SHP77 treated with DMSO at 0.1 percent for 48 hours (cell line): Measurements from ENCODE around the gene F13A1.

ENCODE experiments used
- DNase-seq: peaks from one replicate; lab custom pipeline; 2025; lab: John Stamatoyannopoulos, UW

The F13A1 gene

DNA sequence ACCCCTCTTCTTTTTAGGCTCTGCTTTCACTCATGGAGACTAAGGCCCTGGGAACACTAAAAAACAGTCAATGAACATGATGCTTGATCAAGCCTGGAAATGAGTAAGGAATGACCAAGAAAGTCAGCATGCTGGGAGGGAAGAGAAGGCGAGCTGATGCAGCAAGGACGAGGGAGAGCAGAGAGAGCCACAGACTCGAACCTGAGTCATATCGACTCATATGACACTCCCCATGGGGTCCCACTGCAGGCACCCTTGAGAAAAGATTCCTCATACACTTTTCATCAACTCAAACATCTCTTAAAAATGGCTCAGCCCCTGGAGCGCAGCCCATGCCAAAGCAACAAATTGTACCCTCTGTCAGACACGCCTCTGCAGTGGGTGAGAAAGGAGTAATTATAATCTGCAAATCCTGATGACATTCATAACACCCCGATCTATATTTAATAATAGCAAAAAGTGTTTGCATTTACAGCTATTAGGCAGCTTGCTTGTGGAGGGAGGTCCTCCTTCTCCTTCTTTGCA, 127.2 kb downstream of the F13A1 start:
- DNase-seq, result no peak

DNA sequence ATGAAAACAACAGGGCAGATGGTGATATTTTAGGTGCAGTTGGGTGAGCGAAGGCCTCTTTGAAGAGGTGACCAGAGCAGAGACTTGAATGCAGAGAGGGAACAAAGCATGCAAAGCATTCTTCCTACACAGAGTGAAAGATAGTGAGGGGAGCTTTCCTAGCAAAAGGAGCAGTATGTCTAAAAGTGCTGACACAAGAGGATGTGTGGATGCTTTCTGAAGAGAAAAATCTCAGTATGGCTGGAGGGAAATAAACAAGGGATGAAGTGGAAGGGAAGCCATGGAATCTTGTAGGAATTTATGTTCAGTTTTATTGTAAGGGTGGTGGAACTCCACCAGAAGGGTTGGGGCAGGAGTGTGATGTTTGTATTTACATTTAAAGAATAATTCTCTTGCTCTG, 128.6 kb downstream of the F13A1 start:
- DNase-seq, result no peak

DNA sequence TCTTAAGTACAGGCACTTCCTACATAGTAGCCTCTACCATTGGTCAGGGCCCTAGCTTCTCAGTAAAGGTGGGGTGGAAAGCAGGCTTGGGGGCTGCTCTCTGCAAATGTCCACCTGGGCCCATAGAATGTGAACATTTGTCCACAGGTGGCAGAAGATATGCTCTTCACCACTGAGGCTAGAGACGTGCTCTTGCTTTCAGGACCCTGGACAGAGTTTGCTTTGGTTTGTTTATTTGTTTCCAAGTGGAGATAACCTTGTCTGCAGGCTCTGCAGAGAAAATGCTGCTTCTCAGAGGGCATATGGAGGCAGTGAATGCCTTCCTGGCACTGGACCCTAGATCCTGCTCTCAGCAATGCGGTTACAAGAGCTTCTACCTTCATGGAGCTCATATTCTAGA, 129.0 kb downstream of the F13A1 start:
- no peak for DNase-seq

DNA sequence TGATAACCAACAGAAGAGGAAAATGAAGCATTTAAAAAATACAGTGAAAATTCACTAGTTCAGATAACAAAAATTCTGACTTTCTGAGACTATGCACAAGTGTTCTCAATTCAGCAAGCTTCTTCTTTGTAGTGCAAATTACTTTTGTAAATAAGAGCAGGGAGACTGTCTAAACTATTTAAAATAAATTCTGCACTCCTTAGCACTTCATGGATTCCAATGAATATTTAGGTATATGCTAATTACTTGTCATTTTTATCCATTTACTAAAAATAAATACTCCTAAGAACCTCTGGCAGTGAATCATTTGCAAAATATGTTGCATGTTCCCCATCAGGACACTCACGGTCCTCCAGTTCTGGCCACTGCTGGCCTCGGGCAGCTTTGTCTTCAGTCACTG, 139.8 kb downstream of the F13A1 start:
- no peak for DNase-seq

DNA sequence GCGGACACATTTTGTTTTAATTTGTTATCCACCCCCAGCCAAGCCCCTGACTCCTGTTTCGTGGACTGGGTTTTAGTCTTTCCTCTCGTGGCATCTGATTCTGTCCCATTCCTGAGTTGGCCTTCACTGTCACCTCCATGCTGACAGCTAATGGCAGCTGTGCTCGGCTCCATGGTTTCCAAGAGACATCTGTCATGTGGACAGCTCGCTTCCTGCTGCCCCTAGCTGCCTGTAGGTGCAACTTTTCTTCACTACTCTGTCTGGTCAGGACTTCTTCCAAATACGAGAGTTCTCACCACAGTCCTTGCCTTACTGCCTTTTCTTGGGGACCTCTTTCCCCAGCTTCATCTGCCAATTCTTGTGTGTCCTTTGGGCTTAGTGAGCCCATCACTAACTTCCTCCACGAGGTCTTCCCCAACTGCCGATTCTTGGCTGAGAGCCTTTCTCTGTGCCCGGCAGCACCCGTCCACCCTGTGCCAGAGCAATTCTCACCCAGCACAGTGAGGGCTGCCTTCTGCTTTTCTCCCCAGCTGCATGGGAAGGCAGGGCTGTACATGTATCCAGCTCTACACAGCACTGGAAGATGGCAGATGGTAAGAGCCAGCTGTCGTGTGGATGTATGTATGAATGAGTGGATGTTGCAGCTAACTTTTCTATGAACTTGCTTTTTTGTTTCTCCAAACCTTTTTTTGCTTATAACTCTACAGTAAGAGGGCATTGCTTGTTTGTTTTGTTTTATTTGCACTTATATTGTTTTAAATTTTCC, 140.4 kb downstream of the F13A1 start:
- no peak for DNase-seq

DNA sequence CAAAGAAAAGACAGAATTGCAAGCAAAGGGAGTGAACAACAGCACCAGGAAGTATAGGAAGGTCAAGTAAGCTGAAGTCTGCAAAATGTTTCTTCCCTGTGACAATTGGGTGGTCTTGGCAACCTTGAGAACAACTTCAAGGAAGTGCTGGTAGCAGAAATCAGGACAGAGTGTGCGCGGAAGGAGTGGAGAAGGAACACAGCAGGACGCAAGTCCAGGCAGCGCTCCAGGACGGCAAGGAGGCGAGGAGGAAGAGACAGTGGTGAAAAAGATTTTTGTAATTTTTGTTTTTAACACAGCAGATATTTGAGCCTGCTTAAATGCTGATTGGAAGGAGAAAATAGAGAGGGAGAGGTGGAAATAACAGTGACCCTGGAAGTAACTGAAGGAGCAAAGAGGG, 141.7 kb downstream of the F13A1 start:
- DNase-seq, result no peak

DNA sequence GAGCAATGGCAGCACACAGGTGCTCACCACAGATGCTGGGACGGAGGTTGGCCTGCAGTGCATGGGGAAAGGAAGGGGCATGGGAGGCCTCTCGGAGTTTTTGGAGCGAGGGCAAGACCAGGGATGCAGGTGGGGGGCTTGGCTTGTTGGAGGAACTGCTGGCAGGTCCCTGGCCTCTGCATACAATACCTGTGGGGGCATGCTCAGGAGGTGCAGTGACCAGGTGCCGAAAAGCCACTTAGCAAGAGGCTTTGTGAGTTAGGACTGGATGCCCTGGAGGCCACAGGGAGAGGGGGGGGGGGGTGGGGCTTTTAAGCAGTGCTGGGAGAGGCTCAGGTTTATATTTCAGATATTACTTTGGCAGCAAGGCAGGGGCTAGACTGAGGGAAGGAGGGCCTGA, 142.7 kb downstream of the F13A1 start:
- no peak for DNase-seq

DNA sequence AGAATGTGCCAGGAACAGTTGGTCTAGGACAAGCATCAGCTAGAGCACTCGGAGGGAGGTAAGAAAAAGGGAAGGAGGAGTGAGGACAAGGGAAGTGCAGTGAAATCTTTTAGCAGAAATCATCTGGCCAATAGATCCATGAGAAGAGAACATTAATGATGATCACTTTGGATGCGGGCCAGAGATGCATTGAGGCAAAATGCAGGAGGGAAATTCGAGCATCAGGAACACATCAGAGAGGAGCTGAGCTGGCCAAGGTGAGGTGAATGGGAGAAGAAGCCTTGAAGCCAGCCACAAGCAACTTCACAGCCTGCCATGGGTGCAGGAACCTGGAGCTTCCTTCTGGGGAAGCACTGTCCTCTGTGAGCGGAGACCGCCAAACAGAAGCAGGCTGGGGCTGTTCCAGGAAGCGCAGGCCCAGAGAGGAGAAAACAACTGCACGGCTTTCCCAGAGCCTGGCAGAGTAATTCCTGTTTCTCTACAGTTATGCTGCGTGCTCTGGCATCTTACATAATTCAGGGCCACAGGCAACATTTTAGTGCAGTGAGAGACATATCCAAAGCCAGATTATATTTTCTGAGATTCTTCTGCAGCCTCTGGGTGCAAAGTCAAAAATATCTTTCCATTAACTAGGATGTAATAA, 143.8 kb downstream of the F13A1 start:
- DNase-seq, result no peak

DNA sequence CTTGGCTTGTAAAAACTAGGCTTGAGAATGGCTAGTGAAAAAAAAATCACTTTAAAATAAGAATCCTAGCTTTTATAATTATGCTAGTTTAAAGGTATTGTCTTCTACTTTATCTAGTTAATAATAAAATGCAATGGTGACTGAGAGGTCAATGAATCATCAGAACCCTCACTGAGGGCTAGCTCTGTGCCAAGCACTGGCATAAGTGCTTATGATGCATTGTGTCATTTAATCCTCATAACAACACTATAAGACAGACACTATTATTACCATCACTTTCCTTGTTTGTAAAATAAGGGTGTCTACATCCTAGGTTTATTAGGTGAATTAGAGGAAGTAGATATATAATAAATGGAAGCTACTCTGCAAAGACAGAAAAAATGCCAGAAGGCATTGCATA, 144.3 kb downstream of the F13A1 start:
- no peak for DNase-seq

DNA sequence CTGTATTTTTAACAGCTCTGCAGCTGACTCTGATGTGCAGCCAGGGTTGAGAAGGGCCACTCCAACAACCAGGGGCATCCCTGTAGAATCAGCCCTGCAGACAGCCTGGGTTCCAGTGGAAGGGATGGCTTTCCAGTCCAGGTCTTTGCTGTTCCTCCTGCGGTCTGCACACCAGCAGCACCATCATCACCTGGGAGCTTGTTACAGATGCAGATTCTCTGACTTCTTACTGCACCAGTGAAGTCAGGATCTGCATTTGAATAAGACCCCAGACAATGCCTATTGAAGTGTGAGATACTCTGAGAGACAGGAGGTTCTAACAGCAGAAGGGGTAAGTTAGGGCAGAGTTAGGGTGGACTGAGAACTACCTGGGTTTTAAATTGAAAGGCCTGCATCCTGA, 151.3 kb downstream of the F13A1 start:
- DNase-seq, result no peak

DNA sequence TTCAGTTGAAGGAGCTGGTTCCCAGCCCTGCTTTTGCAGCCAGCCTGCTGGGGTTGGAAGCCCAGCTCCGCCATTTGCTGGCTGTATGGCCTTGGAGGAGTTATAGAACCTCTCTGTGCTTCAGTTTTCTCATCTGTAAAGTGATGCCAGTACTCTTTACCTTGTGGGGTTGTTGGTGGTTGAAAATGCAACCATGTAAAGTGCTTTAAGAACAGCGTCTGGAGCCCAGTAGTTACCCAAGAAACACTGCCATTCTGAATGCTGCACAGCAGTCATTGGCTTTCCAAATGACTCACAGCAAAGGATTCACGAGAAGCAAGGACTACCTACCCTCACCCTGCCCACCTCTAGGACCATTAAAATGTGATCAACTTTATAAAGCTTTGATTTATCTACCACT, 154.4 kb downstream of the F13A1 start:
- no peak for DNase-seq

DNA sequence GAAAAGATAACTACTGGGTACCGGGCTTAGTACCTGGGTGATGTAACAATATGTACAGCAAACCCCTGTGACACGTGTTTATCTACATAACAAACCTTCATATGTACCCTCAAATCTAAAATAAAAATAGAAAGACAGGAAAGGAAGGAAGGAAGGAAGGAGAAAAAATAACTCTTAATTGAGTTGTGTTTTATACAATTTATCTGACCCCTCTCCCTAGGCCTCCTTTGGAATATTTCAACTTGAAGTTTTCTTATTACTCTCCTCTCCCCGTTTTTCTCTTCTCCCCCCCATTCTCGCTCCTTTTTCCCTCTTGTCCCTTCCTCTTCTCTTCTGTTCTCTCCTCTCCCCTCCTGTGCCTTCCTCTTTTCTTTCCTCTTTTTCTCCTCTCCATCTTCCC, 156.1 kb downstream of the F13A1 start:
- no peak for DNase-seq

DNA sequence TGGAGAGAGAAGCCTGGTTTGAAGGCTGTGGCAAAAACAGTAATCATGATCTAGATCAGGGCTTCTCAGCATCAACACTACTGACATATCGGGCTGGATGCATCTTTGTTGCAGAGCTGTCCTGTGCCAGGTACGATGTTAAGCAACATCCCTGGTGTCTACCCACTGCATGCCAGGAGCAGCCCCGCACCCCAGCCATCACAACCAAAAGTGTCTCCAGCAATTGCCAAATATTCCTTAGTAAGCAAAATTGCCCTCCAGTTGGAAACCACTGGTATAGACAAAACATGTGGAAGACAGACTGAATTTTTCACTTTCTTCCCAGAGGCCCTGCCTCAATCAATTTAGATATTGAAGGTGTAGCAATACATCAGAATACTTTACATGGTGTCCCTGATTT, 166.1 kb downstream of the F13A1 start:
- DNase-seq, result no peak

DNA sequence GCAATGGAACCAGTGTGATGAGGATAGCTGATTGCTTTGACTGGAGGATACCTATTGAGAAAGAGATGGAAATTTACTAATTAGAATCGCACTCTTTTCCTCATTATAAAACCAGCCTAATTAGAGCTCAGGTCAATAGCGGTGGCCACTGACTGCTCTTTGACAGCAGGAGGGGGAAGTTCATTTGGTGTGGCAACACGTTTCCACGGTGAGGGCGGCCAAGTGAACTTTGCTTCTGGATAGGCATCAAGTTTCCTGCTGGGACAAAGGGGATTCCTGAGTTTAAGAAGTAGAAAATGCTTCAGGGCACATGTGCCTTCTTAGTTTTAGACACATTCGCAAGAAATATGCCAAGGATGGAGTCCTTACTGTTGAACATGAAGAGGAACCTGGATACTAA, 168.4 kb downstream of the F13A1 start:
- DNase-seq, result no peak

DNA sequence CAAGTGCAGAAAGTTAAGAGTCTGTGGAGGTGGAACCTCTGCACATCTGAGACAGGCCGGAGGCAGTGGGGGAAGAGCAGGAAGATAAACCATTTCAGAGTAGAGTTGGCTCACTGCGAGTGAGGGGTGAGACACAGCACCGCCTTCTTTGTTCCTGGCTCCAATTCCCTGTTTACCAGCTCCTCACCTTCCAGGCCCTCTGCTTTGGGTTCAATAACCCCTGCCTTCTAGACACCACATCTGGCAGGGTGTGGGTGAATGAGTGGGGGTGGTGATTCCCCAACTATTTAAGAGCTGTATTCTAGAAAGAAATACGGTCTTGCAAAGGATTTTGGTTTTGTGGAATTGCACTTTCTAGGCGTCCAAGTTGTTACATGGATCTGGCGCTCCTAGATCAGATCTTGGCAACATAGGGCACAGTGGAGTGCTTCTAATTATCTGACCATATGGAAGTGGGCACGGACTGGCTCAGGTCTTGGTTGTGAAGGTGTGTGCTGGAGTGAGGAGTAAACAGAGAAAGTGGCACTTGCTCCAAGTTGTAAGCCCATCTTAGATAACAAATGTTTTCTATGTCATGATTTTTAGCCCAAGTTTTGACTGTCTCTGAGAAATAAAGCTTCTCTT, 172.2 kb downstream of the F13A1 start:
- no peak for DNase-seq

DNA sequence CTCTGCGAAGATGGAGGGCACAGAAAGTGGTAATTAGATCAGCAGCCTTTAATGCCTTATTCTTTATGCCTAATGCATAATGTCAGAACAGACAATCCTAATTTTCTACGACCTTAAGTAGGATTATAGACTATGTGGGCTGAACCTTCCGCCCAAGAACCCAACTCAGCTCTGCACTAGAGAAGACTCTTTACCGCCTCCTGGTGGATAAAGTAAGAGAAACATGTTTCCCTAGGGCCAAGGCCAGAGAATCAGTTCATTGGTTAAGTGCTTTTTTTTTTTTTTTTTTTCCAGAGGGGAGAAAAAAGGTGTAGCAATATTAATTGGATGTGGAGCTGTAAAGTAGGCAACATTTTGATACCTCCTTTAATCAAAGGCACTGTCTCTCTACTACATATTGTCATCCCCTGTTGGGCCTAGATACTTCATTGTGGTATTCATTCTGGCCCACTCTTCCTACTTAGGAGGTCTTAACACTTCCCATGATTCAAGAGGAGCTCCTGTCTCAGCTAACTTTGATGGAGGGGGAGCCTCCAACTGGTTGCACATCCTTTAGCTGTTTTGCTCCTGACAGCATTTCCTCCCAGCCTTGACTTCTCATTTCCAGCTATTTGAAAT, 188.9 kb downstream of the F13A1 start:
- no peak for DNase-seq

DNA sequence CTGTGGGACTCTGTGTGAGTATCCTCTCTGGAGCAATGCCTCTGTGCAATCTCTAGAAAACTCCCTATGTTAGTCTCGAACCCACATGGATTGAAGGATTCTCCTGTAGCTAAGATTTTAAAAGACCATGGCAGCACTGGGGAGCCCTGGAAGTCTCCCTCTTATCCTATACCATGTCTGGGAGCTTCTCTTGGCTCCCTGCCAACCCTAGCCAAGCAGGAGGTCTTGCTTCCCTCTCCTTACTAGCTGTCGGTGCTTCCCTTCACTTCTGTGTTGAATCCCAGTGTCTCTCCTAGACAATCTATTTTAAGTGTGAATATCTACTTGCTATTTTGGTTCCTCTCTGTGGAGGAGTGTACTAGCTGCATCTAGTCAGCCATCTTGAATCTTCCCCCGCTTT, 195.0 kb downstream of the F13A1 start:
- no peak for DNase-seq

DNA sequence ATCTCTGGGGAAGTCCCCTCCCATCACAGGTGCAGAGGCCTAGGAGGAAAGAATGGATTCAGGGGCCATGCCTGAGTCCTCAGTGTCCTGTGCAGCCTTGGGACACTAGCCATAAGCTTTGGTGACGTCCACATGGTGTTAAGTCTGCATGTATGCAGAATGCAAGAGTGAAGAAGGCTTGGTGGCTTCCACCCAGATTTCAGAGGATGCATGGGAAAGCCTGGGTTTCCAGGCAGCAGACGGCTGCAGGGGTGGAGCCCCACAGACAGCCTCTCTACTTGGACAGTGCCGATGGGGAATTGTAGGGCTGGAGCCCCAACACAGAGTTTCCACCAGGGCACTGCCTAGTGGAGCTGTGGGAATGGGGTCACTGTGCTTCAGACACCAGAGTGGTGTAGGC, 196.7 kb downstream of the F13A1 start:
- no peak for DNase-seq

DNA sequence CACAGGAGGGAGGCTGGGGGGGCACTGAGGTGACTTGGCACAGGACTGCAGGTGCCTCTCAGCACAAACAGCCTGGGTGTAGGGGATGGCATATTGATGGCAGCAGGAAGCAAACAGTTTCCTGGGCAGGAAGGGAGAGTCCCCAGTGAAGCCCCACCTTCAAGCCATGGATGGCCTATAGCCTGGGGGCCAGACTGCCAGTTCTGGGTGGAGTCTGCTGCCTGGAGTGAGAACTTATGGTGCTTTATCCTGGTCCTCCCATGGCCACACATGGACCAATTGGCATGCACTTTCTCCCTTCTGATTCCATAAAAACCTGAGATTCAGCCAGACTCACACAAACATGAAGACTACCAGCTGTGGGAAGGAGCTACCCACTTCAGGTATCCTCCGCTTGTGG, 198.5 kb downstream of the F13A1 start:
- DNase-seq, result no peak

DNA sequence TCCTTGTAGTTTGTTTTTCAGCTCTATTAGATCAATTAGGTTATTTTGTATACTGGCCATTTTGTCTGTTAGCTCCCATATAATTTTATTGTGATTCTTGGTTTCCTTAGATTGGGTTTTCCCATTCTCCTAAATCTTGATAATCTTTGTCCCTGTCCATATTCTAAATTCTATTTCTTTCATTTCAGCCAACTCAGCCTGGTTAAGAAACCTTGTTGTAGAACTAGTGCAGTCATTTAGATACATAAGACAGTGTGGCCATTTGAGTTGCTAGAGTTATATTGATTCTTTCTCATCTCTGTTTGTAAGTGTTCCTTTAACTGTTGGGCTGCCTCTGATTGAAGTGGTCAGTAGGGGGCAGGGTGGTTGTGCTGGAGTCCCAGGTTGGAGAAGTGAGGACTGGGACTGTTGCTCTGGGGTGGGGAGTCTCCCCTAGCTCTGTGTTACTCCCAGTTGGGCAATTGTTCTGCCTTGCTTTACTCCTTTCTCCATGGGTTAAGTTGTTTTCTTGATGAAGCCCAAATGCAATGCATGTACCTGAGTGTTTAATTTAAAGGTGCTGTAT, 214.9 kb downstream of the F13A1 start:
- no peak for DNase-seq
